Right renal pelvis (tissue), 4 donors: Measurements from ENCODE around the gene DLK1. TPM values are rescaled to one million over a fixed set of nuclear protein-coding genes. Genes with fewer than 3 reads are reported as not detected.

Experiments used
- DNase-seq, 4 donors: peaks; one replicate each; pipeline ENCODE4 v3.0.0-alpha.2; 2013; ENCODE audit warnings: low read depth in 4 of 4, low spot score in 3 of 4, missing footprints in 1 of 4
- polyA plus RNA-seq, 4 donors: library from polyadenylated mRNA; unstranded; fragments of 120-200 nt; gene quantifications; one replicate each; pipeline ENCODE4 v1.2.1, GENCODE V29; 2013; ENCODE audit not compliant: insufficient read length in 4 of 4

DLK1 gene
- polyA plus RNA-seq, 4 donors = 5.1 to 23.7 (median 9.4) TPM

GRCh38 chr14:100787659-100788058, 61.0 kb downstream of the DLK1 start:
- no peak for DNase-seq

Other genes with a start within 250 kb of the DLK1 start
- 1 to 10 TPM; 1.5 to 3.0 (median 2.3) TPM for gene BEGAIN, start 139.5 kb upstream of the DLK1 start, polyA plus RNA-seq
- 100 to 1,000 TPM in 2 of 4 donors, 10 to 100 TPM in 2; 87.1 to 127 (median 99.3) TPM for gene MEG3, start 99.2 kb downstream of the DLK1 start, polyA plus RNA-seq
- under 1 TPM in 2 of 4 donors, not detected in 2; 0.06 to 0.08 TPM for gene RTL1, start 176.8 kb downstream of the DLK1 start, polyA plus RNA-seq